Stimulated activated naive CD4-positive, alpha-beta T cell (primary cell): ENCODE measurements around the gene MAST4.

Source experiments
- DNase-seq, 6 experiments: peaks; one replicate each; lab custom pipeline; 2025; lab: John Stamatoyannopoulos, UW

MAST4 gene

GRCh38 chr5:67133217-67133616 is 537.0 kb downstream of the MAST4 start:
- DNase-seq, result no peak

- DNase-seq, result no peak
Measured at GRCh38 chr5:67133776-67134175, 537.6 kb downstream of the MAST4 start.

DNA sequence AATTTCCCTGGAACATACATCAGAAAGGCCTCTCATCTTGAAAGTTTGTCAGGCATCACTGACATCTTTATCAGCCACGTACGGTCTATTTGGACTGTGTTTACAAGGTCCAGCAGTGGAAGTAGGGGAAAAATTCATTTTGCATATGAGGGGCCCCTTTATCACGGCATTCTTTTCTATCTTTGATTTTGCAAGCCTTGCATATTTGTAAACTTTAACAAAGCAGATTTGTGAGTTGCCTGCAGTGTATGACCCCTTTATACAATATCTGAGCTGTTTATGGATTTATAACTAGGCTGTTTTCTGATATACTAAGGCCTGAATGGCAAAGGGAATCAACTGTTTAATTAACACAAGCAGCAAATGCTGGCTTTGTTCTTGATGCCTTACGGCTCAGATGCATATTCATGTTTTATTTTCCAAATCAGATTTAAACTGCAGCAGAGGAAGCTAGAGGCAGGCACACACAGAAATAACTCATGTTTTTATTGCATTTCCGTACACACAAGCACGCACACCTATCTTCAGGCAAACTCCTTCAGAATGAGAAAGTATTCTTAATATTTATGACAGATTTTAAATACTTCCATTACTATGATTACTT is 539.3 kb downstream of the MAST4 start:
- DNase-seq, result no peak

GRCh38 chr5:67139030-67139429 is 542.8 kb downstream of the MAST4 start:
- no peak for DNase-seq

GRCh38 chr5:67140413-67140812 is 544.2 kb downstream of the MAST4 start:
- DNase-seq, result no peak

- DNase-seq, result no peak
Measured at GRCh38 chr5:67141644-67142043, 545.5 kb downstream of the MAST4 start.

GRCh38 chr5:67142816-67143215 is 546.6 kb downstream of the MAST4 start:
- no peak for DNase-seq

DNA sequence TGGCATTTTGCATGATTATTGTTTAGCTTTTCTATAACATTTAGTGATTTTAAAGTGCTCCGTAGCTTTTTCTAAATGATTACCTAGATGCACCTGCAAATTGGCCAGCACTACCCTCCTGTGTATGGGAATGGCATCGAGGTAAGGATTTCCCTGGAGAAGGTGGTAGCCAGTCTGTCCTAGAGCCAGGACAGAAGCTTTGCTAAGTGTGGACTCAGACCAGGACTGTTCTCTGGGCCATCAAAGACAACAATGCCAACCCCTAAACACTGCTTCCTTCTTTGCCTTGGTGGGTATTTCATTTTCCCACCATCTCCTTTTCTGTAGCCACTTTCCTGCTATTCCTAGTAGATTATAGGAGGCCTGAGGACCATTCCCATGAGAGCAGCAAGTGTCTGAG is 547.4 kb downstream of the MAST4 start:
- no peak for DNase-seq

- no peak for DNase-seq
Measured at GRCh38 chr5:67144183-67144639, 548.0 kb downstream of the MAST4 start.

- DNase-seq, result no peak
Measured at GRCh38 chr5:67146574-67146973, 550.4 kb downstream of the MAST4 start.

GRCh38 chr5:67146981-67147380 is 550.8 kb downstream of the MAST4 start:
- DNase-seq, result no peak

DNA sequence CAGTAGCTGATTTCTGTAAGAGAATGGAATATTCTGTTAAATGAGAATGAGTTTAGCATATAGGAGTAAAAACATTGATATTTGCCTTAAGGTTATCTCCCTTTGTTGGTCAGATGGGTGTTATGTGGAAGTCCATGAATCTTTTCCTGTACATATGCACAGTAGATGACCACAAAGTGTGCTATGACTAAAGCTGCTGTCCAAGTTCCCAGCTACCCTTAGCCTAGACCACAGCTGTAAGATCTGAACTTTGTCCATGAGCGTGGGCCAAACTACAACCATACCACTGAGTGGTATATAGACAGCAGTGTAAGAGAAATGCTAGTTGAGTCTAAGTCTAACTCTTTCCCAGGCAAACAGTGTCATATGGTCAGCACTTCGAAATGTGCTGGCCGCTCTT is 551.6 kb downstream of the MAST4 start:
- DNase-seq, result no peak

- no peak for DNase-seq
Measured at GRCh38 chr5:67149057-67149950, 553.1 kb downstream of the MAST4 start.

DNA sequence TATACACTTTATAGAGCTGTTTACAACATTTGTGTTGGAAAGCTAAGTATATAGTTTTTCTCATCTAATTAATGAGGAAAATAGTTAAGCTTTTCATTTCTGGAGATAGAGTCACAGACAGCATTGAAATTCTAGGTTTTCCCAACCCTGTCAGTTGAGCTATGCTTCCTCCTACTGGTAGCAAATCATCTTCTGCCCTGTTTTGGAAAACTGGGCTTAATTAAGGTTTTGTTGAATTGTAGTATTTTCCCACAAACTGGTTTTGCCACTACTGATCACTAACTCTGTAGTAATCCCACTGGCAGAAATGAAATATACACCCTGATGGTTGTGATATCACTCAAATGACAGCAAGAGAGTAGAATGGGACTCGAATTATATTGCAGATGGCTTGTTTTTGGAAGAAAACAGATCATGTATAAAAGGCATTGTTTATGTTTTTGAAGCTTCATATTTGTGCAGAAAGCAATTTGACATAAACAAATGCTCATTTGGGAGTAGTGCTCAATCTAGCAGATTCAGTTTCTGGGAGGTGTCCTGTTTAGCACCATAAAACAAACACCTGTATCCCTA is 553.8 kb downstream of the MAST4 start:
- no peak for DNase-seq

DNA sequence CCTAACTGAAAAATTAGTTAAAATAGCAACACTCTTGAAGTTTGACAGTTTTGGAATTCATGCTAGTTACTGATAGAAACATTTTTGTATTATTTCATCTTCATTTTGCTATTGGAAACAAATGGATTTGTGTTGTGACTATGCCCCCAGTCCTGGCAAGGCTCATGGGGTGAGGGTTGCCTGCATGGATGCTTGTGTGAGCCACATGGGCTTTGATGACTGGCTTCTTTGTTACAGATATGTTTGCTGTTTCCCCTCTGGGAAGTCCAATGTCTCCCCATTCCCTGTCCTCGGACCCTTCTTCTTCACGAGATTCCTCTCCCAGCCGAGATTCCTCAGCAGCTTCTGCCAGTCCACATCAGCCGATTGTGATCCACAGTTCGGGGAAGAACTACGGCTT is 556.2 kb downstream of the MAST4 start:
- no peak for DNase-seq

DNA sequence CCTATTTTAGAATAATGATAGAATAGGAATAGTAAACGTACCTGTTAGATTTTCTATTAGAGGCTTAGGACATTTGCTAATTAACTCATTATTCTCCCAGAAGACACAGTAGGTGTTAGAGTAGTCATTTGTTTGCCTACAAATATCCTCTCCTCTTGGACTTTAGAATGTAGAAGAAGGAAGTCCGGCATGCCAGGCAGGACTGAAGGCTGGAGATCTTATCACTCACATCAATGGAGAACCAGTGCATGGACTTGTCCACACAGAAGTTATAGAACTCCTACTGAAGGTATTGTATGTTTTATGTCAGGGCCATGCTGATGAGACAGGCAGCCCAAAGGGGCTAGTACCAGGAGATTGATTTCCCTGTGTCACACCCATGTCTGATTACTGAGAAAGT is 557.1 kb downstream of the MAST4 start:
- no peak for DNase-seq

DNA sequence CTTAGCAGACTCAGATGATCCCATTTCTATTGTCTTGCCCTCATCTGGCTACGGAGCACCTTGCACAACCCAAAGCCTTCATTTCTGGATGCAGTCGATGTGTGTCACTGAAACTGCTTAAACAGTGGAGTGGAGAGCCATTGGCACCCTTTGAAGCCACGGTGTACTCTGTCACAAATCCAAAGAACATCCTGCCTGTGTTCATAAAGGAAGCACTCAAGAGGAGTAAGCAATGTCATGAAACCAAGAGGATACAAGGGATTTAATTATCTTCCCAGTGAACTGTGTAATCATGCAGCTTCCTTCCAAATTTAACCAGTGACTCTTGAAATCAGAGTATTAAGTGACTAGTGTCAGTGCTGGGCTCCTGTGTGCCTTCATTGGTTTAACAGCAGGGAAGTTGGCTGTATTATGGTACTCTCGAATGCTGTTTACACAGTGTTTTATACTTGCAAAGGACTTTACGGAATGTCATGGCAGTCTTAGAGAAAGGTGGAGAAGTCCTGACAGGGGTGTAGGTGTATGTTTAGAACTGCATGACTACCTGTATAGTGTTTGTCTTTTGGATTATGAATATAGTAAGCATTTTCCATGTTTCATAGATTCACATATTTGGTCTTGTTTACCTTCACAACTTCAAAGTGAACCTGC is 558.5 kb downstream of the MAST4 start:
- no peak for DNase-seq

DNA sequence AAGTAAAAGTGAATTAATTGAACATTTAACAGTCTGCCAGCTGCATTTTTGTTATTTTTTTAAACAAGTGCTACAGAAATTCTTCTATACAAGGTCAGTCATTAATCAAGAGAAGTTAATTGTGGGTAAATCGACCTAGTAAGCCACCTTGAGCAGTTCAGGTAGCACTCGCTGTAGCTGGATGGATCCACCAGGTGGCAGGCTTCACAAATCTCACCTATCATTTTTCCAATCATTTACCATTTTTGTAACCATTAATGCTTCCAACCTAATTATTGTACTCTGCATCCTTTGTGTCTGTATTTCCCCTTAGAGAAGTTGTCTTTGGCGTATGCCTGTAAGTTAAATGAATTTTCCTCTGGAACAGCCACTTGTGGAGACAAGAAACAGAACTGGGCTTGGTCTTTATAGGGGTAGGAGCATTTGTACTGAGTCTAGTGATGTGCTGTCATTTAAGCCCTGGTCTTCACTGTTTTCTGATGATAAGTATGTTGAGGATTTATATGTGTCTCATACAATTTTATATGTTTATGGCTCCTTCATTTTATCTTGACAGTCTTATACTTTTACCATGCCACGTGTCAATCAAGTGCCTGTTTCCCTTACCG is 560.9 kb downstream of the MAST4 start:
- peak; percentile 18 to 67 (median 41) for DNase-seq

DNA sequence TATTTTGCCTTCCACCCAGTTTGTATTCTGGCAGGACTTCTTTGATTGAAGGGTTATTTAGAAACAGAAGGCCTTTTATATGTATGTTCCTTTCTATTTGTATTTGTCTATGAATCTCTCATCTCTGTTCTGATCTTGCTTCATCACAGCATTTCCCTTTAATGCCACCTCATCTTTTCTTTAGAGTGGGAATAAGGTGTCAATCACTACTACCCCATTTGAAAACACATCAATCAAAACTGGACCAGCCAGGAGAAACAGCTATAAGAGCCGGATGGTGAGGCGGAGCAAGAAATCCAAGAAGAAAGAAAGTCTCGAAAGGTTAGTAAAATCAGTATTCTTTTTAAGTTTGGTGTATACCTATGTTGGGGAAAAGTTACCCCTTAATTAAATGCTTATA is 564.1 kb downstream of the MAST4 start:
- DNase-seq, result no peak

GRCh38 chr5:67160985-67161384 is 564.8 kb downstream of the MAST4 start:
- peak in 5 of 6 experiments; percentile 11 to 51 (median 26) for DNase-seq

GRCh38 chr5:67161767-67162166 is 565.6 kb downstream of the MAST4 start:
- DNase-seq, result no peak

DNA sequence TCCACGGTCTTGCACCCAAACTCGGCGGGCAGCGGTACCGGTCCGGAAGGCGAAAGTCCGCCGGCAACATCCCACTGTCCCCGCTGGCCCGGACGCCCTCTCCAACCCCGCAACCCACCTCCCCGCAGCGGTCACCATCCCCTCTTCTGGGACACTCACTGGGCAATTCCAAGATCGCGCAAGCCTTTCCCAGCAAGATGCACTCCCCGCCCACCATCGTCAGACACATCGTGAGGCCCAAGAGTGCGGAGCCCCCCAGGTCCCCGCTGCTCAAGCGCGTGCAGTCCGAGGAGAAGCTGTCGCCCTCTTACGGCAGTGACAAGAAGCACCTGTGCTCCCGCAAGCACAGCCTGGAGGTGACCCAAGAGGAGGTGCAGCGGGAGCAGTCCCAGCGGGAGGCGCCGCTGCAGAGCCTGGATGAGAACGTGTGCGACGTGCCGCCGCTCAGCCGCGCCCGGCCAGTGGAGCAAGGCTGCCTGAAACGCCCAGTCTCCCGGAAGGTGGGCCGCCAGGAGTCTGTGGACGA is 567.1 kb downstream of the MAST4 start:
- DNase-seq, result no peak
